Right renal cortex interstitium (tissue), 3 donors: ENCODE results near the gene FNBP1L. TPM values are rescaled to one million over a fixed set of nuclear protein-coding genes. Genes with fewer than 3 reads are reported as not detected.
A peak's percentile ranks its signal among the peaks of the same experiment; 100 is the strongest.

Experiments
- DNase-seq, 3 donors: peaks; one replicate each; pipeline ENCODE4 v3.0.0-alpha.2; 2013; ENCODE audit warnings: low read depth in 3 of 3, low spot score in 2 of 3
- polyA plus RNA-seq, 3 donors: library from polyadenylated mRNA; unstranded; fragments of 120-200 nt; gene quantifications; one replicate each; pipeline ENCODE4 v1.2.1, GENCODE V29; 2013; ENCODE audit not compliant: insufficient read length in 3 of 3

The FNBP1L gene
- polyA plus RNA-seq, 3 donors, result 113 to 123 (median 118) TPM

DNA sequence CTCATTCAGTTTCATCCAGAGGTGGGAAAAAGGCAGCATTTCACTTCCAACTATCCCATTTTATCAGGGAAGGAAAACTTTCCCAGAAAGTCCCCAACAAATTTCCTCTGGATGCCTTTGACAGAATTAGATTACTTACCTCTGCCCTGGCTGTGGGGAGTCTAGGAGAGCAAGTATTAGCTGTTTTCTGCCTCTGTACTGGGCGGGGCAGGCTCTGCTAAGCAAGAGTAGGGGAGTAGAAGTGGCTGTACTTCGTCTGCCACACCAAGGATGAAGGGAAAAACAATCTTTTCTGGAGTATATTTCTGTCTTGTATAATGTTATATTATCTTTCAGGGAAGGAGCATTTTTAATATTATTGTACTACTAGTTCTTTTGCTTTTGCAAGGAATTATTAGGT, 78.5 kb downstream of the FNBP1L start:
- no peak for DNase-seq

DNA sequence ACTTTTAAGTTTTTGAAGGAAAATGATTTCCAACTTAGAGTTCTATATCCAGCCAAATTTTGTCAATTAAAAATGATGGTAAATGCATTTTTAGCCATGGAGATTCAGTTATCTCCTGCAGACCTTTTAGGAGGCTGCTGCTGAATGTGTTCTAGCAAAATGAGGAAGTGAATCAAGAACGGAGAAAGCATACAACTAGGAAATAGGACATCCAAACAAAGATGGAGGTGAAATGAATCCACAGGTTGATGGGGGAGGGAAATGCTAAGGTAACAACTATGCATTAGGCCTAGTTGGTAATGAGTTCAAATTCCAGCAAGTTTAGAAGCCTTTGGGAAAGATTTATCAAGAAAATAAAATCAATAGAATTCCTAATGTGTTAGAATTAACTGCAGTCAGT, 80.5 kb downstream of the FNBP1L start:
- DNase-seq, result no peak

DNA sequence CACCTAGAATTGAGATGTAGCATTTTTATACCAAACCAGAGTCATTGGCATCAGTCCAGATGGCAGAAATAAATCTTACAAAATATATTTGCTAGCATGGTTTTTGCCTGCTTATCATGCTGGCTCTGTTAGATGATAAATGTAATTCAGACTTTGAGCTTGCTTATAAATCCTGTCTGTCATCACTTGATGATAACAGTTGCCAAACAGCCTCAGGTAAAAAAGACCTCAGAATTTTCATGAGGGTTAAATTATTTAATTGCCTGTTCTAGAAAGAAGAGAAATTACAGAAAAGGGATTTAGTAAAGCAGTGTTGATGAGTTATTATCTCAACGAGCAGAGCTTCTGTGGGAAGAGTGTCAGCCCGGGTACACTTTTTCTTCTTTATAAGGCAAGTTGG, 83.3 kb downstream of the FNBP1L start:
- no peak for DNase-seq

DNA sequence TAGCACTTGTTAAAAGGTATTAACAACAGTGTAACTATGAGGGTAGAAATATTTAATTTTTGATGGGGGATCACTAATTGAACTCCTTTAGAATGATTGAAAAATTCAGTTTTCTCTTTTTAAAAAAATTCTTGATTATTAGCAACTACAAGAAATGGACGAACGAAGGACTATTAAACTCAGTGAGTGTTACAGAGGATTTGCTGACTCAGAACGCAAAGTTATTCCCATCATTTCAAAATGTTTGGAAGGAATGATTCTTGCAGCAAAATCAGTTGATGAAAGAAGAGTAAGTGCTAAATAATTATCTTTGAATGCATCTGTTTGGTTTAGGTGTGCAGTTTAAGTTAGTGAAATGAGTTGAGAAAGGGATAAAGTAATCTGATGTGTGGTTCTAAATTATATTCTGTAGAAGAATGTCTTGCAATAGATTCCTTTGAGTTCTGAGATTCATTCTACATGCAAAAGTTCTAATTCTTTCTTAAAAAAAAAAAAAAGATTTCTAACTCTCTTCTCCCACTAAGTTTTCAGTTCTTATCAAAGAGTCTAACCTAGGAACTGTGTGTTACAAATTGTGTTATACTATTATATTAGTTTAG, 85.0 kb downstream of the FNBP1L start:
- no peak for DNase-seq

DNA sequence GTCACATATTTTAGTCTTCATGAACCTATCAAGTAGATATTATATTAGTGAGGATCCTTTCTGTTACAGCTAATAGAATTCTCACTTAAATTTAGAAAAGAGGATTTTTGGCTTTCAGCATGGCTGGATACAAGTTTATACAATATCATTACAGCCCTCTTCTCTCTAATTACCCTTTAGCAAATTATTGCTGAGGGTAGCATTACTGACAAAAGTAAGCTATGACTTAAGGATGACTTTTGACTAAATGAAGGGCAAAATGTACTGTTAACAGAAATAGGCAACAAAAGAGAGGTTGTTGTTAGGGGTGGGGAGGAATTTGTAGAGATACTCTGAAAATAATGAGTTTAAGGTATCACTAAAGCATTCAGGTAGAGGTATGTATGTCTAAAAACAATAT, 85.8 kb downstream of the FNBP1L start:
- DNase-seq, result no peak

DNA sequence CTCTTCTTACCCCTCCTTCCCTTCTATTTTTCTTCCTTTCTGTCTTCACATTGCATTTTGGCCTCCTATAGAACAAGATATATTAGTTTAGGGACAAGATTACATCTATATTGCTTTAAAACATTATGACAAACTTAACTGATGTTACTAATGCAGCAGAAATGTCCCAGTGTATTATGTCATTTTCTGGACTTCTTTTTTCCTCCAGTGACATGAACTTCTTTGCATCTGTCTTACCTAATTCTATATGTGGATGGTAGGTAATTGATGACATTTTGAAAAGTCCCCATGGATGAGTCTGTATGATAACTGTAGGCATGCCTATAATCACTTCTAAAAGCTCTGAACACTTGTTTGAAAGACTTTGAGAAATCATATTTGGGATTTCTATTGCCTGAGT, 89.5 kb downstream of the FNBP1L start:
- DNase-seq, result no peak

DNA sequence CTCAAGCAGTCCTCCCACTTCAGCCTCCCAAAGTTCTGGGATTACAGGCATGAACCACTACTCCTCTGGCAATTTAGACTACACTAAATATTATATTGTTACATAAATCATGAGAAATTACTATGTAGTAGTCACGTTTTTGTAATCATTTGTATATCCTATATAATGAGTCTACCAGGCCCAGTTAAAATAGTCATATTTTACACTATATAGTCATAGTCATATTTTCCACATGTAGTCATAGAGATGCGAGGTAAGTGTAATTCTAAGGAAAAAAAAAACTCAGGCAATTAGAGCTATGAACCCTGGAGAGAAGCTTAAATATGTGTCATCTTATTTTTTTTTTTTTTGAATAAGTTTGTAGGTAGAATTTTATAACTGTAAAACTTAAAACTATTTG, 90.0 kb downstream of the FNBP1L start:
- no peak for DNase-seq

DNA sequence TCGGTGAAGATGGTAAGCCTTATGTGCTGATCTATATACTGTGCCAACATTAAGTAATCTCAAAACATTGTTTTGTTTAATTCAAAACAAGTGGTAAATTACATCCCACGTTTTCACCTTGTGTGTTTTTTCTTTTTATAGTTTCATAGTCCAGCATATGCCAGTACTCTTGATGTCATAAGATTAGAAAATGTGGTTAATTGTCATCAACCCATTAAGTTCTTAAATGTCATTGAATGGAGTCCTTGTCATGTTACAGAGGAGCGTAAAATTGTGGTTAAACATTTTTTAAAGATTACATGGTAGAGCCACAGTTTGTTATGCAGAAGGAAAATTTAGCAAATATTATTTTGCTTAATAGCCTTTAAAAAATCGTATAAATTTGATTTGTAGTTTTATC, 93.1 kb downstream of the FNBP1L start:
- DNase-seq, result no peak

DNA sequence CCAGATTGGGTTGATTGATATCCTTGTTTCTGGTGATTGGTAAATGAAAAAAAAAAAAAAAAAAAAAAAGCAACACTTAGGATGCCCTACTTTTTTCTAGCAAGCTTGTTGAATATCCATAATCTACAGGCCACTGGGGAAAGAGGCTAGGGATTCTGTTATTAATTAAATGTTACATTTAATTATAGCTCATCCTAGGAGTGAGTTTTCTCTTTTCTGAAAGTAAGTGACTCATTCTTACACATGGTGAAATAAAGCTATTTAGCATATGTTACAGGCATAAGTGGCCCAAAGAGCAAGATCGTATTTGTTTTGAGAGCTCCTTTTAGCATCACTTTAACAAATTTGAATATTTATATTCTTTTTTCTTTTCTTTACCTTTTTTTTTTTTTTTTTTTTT, 94.5 kb downstream of the FNBP1L start:
- DNase-seq, result no peak

DNA sequence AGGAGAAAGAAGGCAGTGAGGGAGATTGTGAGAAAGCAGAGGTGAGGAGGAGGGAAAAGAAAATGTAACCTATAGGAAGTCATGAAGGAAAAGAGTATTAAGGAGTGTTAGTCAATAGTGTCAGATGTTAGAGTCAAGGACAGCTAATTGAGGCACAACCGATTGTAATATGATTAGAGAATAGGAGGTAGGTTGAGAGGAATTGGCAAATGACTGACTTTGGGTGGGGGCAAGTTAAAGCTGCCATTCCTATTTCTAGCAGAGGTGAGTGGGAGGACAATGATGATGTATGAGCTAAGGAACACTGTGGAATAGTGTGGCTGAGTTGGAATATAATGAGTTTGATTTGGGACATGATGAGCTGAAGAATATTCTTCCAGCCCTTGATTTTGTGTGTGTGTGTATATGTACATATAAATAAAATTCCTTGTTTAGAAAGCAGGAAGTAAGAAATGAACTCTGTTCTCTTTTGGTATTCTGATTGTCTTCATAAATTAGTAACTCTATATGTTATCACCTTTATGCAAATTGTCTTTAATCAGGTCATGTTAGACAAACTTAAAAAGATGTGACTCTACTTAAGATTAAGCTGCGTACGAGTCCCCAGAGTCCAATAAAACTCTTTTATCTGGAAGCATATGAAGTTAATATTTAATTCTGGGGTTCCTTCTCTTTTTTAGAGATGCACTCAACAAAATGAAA, 98.4 kb downstream of the FNBP1L start:
- no peak for DNase-seq

DNA sequence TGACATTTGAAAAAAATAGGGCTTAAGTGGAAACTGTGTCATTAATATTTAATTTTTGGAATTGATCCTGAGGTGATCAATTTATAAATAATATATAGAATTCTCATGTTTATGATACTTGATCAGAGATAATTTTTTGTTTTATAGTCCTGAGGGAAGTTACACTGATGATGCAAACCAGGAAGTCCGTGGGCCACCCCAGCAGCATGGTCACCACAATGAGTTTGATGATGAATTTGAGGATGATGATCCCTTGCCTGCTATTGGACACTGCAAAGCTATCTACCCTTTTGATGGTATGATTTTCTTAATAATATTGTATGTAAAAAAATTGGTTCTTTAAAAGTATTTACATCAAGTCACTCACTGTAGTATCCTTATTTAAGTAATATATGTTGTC, 101.2 kb downstream of the FNBP1L start:
- DNase-seq, result no peak

DNA sequence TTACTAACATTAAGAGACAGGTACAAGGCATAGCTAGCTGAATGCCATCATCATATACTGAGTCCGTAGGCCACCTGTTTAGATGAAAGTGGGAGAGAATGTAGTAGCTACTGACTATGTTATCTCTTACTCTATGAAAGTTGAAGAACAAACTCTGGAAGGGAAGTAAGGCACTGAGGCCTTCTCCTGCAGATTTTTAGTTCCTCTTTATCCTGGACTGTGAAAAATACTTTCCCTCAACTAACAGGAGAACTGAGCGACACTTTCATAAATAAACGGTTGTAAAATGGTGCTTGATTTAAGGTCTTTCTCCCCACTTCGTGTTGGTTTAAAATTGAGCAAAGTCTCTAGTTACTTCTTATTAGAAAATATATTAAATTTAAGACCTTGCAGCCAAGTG, 101.9 kb downstream of the FNBP1L start:
- no peak for DNase-seq

DNA sequence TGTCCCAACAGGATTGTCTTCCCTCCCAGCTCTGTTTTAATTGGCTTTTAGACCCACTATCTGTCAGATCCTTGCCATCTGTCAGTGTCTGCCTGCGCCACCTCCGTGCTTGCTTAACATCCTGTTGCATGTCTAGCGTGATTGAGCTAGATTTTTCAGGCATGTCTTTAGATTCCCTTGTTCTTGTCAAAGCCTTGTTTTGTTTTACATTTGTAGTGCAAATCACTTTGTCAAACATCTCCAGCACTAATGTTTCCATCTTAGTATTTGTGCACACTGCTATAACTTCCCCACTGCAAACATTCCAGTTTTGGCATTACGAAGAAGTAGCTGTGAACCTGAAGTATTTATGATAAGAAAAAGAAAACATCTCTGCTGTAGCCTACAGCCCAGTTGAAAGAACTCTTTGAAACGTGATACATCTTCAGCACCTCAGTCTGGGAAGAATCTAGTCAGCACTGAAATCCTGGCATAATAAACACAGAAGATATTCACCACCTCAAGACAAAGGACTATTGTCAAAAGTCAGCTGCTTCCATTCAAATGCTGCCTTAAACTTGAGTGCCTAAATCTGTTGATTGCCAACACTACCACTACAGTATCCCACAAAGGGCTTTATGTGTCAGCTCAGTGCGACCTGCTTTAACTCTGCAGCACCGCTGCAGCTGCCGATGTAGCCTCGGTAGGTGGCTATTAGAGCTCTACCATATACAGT, 105.0 kb downstream of the FNBP1L start:
- no peak for DNase-seq

DNA sequence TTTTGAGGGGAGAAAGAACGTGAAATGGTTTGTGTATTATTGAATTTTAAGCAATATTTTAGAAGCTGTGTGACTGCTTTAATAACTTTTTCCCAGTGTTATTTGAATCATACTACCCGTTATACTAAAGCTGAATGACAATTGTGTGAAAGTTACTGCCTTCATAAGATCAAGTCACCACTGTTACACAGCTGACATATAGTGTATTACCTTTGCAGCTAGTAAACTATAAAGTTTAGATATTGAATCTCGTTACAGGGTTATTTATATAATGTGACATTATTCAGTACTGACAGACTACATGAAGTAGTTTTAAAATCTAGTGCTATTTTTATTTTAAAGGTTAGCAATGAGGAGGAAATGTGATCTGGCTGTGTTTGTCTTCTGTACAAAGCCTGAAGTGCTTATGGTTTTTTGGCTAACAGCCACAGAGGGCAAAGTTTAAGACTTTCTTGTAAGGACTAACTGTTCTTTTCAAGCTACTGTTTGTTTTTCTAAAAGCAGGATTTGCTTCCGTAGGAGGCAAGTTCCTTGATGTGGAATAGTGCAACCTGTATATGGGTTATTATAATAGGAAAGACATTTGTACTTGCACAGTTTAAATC, 106.1 kb downstream of the FNBP1L start:
- DNase-seq, result peak in 2 of 3 donors; percentile 34 to 36

DNA sequence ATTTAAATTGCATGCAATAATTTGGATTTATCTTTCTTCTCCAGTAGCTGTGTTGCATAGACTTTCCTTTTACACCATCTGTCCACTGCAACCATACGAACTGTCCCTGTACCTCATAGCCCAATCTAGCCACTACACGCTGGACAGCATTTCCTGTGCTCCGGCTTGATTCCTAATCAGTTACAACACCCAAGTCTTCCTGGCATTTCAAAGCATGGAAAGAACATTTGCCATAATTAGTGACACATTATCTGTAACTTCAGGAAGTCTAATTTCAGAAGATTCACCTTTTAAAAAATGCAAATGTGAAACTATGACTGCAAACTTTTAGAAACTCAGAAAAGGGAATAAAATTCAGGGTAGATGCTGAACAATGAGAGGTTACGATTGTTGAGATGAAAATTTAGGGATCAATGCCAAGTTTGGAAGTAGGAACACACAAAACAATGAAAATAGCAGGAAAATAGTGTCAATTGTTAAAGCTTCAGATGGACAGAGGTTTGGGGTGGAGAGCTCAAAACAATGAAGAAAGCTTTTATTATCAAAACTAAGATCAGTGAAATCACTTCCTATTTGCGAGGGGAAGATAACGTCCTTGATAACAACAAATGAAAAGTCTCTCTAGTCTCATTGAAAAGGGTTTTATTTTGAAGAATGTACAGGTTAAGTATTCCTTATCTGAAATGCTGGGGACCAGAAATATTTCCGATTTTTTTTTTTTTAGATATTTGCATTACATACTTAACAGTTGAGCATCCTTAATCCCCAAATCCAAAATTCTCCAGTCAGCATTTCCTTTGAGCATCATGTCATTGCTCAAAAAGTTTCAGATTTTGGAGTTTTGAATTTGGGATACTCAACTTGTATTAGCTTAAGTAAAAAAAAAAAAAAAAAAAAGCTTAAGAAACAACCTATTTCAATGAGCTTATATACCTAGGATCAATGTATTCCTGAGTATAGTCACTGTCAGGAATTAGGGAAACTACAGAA, 107.3 kb downstream of the FNBP1L start:
- no peak for DNase-seq

DNA sequence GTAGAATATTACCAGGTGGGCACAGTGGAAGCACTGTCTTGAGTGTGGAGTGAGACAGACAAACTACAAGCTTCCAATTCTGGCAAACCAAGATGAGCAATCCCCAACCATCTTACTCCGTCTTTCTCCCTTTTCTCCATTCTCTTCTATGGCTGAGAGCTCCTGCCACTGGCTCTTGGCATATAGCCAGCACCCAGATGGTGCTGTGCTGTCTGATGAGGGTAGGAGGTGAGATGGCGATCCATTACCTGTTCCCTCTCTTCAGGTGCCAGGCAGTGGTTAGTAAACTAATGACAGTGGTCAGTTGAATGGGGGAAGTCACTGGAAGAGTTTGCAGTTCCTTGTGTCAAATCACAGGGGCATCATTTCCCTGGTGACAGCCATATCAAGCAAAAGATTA, 108.4 kb downstream of the FNBP1L start:
- no peak for DNase-seq

DNA sequence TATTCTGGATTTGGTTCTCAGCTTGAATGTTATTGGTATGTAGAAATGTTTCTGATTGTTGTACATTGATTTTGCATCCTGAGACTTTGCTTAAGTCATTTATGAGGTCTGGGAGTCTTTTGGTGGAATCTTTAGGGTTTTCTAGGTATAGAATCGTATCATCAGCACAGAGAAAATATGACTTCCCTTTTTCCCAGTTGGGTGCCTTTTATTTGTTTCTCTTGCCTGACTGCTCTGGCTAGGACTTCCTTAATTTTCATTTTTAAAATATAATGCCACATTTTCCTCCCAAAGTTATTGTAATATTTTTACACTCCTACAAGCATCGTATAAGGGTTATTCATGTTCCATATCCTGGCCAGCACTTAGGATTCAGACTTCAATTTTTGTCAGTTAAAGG, 111.1 kb downstream of the FNBP1L start:
- no peak for DNase-seq

DNA sequence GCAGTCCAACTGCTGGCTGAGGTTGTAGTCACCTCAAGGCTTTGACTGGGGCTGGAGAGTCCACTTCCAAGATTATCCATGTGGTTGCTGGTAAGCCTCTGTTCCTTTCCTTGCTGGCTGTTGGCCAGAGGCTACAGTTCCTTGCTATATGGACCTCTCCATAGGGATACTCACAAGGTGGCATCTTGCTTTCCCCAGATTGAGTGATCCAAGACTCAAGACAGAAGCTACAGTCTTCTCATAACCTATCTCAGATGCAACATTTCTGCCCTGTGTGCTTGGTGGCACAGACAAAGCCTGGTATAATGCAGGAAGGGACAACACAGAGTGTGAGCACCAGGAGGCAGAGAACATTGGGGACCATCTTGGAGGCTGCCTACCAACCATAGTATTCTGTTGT, 111.8 kb downstream of the FNBP1L start:
- no peak for DNase-seq

DNA sequence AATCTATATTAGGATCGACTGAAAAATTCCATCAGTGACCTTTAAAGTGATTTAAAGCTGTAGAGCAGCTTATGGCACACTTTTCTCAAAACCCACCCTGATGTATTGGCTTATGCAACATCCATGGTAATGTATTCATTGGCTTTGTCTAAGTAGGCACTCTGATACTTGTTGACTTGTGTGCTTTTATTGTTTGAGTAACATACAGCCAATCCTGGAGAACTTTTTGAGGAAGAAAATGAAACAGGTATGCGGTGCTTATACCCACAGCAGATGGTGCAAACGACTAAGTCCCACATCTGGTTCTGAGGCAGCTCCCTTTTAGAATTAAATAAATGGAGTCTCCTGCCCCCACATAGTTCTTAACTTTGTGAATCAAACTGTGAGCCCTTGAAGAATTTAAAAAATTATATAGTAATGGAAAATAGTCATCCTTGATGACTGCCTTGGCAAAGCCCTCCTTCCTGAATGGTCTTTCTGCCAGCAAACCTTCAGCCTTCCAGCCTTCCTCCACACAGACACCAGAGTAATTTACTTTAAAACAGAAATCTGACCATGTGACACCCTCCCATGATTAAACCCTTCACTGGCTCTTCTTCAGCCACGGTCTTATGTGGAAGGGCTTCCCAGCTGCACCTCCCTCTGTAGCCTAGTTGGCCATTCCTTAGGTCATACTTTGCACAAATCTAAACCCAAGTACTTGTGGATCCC, 117.7 kb downstream of the FNBP1L start:
- DNase-seq, result no peak

DNA sequence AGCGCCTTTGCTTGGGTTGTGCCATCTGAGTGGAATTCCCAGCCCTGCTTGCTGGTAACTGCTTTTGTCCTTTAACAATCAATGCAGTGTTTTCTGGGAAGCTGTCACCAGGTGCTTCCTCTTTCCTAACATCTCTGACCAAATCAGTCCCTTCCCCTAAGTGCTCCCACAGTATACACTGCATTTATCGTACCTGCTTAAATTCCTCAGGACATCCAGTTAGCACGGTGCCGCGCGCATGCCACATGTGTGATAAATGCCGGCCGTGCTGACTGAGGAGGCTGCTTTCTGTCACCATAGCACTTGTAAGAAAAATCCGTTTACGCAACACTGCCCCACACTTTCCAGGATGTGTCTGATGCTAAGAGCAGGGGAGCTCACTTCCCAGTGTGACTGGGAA, 118.3 kb downstream of the FNBP1L start:
- DNase-seq, result no peak
